Measurements from ENCODE around the gene HM13.
"Not testable (repeated sequence)": the region's sequence is repeated elsewhere in the genome, so short reads cannot be mapped to it uniquely, and the experiment has no call there.

Gene HM13

GRCh38 chr20:31543966-31544598, 29.8 kb downstream of the HM13 start:
- peak; percentile 97 for DNase-seq (ENCODE audit: low read depth)

DNA sequence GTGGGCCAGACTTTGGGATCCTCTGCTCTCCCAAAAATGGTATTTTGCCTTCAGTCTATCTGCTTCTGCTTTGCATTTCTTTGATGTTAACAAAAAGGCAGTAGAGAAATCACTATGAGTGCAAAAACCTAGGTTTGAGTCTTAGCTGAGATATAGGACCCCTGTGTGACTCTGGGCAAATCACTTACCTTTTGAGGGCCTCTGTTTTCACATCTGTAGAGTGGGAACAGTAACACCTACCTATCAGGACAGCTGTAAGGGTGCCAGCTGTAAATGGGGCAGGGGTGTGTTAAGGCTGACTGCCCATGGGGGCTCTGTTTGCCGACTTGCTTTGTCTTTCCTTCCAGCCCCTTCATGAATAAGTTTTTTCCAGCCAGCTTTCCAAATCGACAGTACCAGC, 30.4 kb downstream of the HM13 start:
- DNase-seq (ENCODE audit: low read depth) = no peak

GRCh38 chr20:31545621-31546040, 31.4 kb downstream of the HM13 start:
- DNase-seq (ENCODE audit: low read depth) = not testable (repeated sequence)

DNA sequence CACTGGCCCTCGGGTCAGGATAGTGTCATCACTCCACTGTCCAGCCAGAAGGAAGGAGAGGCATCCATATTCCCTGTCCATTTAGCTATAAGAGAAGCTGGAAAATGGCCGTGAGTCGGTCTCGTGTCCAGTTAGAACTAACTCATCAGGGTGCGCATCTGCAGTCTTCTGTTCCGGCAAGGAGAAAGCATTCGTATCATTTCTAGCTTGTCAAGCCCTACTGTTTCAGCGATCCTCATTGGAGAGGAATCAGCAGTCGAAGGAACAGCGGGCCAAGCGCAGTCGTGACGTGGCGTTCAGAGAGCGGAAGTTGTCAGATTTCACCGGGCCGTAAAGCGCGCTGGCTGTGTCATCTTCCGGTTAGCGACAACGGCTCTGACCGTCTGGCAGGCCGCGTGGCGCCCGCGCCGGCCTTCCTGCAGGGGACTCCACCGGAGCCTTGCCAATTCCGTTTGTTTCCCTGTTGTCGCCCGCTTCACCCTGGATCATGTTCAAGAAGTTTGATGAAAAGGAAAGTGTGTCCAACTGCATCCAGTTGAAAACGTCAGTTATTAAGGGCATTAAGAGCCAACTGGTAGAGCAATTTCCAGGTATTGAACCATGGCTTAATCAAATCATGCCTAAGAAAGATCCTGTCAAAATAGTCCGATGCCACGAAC, 32.9 kb downstream of the HM13 start:
- peak; percentile 67 for DNase-seq (ENCODE audit: low read depth)

DNA sequence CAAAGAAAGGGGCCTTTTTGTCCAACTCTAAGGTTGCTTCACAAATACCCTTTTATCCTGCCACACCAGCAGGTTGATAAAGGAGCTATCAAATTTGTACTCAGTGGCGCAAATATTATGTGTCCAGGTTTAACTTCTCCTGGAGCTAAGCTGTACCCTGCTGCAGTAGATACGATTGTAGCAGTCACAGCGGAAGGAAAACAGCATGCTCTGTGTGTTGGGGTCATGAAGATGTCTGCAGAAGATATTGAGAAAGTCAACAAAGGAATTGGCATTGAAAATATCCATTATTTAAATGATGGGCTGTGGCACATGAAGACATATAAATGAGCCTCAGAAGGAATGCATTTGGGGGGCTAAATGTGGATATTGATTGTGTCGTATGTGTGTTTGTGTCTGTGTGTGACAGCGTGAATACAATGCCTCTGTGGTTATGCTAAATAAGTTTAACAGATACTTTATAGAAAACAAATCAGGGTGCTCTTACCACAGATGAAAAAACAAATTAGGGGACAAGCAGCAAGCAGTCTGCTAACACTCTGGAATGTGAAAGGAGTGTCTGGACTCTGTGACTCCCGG, 33.6 kb downstream of the HM13 start:
- DNase-seq (ENCODE audit: low read depth) = no peak

- DNase-seq (ENCODE audit: low read depth) = no peak
Measured at GRCh38 chr20:31548820-31549512, 34.7 kb downstream of the HM13 start.

DNA sequence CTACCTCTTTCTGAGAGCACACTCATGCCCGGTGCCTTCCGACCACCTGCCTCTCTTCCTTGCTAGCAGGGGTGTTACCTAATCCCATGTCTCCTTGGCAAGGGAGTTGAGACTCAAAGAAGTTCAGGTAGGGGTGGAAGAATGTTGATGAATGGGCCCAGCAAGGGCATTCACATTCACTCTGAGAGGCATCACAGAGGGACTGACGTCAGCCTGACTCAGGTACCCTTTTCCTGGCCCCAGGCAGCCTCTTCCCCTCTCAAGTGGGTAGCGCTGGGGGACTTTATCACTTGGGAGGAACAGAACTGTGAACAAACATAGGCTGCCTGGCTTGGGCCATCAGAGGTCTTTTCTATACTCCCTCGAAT, 35.3 kb downstream of the HM13 start:
- no peak for DNase-seq (ENCODE audit: low read depth)

GRCh38 chr20:31550099-31550498, 35.9 kb downstream of the HM13 start:
- DNase-seq (ENCODE audit: low read depth) = no peak

DNA sequence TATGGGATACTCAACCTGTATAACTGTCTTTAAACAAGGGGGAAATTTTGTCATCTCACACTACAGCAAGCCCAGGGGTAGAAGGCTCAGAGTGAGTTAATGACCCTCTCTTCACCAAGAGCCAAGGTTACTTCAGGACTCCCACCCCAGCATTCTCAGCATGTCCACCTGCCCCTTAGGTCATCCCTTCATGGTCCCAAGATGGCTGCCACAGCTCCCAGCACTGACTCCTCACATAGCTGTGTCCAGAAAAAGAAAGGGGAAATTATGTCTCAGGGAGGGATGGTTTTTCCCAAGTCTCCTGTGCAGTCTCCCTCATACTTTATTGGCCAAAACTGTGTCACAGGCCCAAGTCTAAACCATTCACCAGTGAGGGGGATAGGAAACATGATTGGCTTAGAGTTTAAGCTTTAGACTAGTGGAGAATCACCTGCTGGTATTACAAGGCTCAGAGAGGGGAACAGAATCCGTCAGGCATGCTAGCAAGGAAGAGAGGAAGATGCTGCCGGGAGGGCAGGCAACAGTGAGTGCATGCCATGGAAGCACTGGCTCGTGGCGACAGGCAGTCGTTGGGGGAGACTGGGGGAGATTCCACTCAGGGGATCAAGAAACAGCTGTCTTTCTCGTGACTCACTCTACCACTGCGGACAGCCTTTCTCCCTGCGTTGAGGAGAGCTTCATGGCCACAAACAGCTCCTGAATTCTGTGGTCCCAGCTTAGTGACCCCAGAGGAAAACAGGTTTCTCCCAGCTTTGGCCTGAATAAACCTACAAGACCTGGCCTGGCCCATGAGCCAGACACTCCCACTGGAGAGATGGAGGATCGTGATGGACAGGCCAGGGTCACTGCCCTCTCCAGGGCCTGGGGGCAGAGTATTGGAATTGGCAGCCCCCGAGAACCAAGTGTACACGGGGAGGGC, 37.2 kb downstream of the HM13 start:
- DNase-seq (ENCODE audit: low read depth) = no peak

GRCh38 chr20:31555203-31555775, 41.0 kb downstream of the HM13 start:
- DNase-seq (ENCODE audit: low read depth) = no peak

DNA sequence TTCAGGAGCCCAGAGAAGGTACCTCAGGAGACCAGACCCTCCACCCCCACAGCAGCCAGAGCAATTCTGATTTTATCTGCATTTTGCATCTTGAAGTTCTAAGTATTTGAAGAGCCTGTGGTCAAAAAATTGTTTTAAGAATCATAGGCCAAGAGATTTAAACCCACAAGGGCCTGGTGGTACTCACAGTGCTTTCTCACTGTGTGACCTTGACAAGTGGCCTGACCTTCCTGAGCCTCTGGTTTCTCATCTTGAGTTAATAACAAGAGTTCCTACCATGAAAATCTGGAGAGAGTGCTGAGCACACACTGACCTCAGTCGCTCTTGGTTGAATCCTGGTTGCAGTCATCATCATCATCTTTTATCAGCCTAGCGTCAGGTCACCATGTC, 45.5 kb downstream of the HM13 start:
- no peak for DNase-seq (ENCODE audit: low read depth)

- DNase-seq (ENCODE audit: low read depth) = peak; percentile 80
Measured at GRCh38 chr20:31560094-31560745, 46.0 kb downstream of the HM13 start.

- peak; percentile 90 for DNase-seq (ENCODE audit: low read depth)
Measured at GRCh38 chr20:31560746-31561598, 46.7 kb downstream of the HM13 start.

GRCh38 chr20:31562241-31562640, 48.0 kb downstream of the HM13 start:
- DNase-seq (ENCODE audit: low read depth) = no peak

- no peak for DNase-seq (ENCODE audit: low read depth)
Measured at GRCh38 chr20:31564284-31564683, 50.0 kb downstream of the HM13 start.

- no peak for DNase-seq (ENCODE audit: low read depth)
Measured at GRCh38 chr20:31565699-31566318, 51.6 kb downstream of the HM13 start.

GRCh38 chr20:31566319-31566657, 52.0 kb downstream of the HM13 start:
- DNase-seq (ENCODE audit: low read depth) = no peak

GRCh38 chr20:31566658-31567379, 52.6 kb downstream of the HM13 start:
- DNase-seq (ENCODE audit: low read depth) = no peak

DNA sequence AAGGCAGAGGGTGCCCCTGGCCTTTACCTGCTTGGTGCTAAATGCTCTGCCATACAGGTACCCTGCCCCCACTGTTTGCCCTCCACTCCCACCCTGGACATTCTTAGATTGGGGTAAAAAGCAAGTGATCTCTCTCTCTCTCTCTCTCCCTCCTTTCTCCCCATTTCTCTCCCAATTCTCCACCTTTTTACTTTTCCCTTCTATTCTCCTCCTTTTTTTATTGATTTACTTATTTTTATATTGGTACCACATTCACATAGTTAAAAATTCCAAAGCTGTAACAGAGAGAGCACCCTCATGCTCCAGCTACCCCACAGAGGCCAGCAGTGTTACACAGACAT, 53.1 kb downstream of the HM13 start:
- DNase-seq (ENCODE audit: low read depth) = no peak
